Testis (tissue), 3 donors: ENCODE results near the gene CINP. TPM values are rescaled to one million over a fixed set of nuclear protein-coding genes. Genes with fewer than 3 reads are reported as not detected.
"Not testable (repeated sequence)": the region's sequence is repeated elsewhere in the genome, so short reads cannot be mapped to it uniquely, and the experiment has no call there.

ENCODE experiments used
- DNase-seq: peaks from one replicate; pipeline ENCODE4 v3.0.0-alpha.2; 2019
- H3K27ac ChIP-seq, 2 donors: fragments of 200-600 bp; sonication (generic); one replicate each; pipeline ENCODE4 v1.5.1; 2019
- H3K27me3 ChIP-seq: fragments of 200-600 bp; sonication (generic); one replicate; pipeline ENCODE4 v1.5.1; 2019
- H3K36me3 ChIP-seq: fragments of 200-600 bp; sonication (generic); one replicate; pipeline ENCODE4 v1.5.1; 2017; ENCODE audit warnings: low read depth; ENCODE audit errors: missing control alignments
- H3K4me1 ChIP-seq: fragments of 200-600 bp; sonication (generic); one replicate; pipeline ENCODE4 v1.5.1; 2019
- H3K4me3 ChIP-seq, 2 donors: fragments of 200-600 bp; sonication (generic); one replicate each; pipeline ENCODE4 v1.5.1; 2017 to 2019
- H3K9me3 ChIP-seq: fragments of 200-600 bp; sonication (generic); one replicate; pipeline ENCODE4 v1.5.1; 2017
- CTCF ChIP-seq, 3 experiments: fragments of 450-650 bp in 2 of 3; fragments of 200-600 bp in 1 of 3; sonication (generic) in 1 of 3; IDR thresholded peaks; one replicate each; pipeline ENCODE4 v1.5.1; 2016 to 2019; ENCODE audit warnings: antibody characterized with exemption in 3 of 3, mild to moderate bottlenecking in 2 of 3, moderate library complexity in 1 of 3
- POLR2A ChIP-seq: fragments of 450-650 bp; IDR thresholded peaks from one replicate; pipeline ENCODE4 v1.6.1; 2017; ENCODE audit warnings: antibody characterized with exemption, mild to moderate bottlenecking, moderate library complexity
- WGBS, 2 donors: methylation state at CpG; one replicate each; pipeline ENCODE4 v1.1.5; 2018; 5-methylcytosine and 5-hydroxymethylcytosine counted together
- intact Hi-C: fragments of 100-400 bp; cut with DNase I; formaldehyde crosslinking; loops from one replicate; pipeline ENCODE4 v1.15.1; 2023; ENCODE audit warnings: low total_unique reads
- polyA plus RNA-seq: library from polyadenylated mRNA; stranded (reverse); fragments of 350-450 nt; fragmentation: Illumina TruSeq; extraction: RNeasy Lipid Tissue Mini Kit (QIAGEN cat#74804); gene quantifications from one replicate; pipeline ENCODE4 v1.2.3, GENCODE V29; 2014; ENCODE audit warnings: low read depth, low replicate concordance; ENCODE audit not compliant: insufficient read depth
- total RNA-seq, 2 donors: library from RNA; depleted of rRNA; stranded (reverse); fragments of >200 nt; gene quantifications; one replicate each; pipeline ENCODE4 v1.2.3, GENCODE V29; 2016

The CINP gene
- total and polyA plus RNA-seq, 3 donors from 2014 or later, result 55.1 to 80.6 (median 70.1) TPM

DNA sequence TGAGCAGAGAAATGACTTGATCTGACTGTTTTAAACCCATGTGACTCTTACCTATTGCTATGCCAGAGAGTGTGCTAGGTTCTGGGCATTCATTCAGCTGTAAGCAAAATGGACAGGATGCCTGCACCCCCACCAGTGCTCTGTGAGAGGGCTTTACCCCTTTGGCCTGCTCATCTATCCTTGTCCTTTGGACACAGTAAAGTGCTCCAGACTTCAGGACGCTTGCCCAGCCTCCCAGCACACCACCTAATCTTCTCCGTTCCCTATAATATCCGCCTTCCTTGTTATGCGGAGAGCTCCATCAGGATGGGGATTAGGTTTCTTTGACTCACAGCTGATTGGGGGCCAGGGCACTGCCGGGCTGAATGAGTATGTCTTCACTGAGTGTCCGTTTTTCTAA, 47.6 kb downstream of the CINP start:
- no peak for DNase-seq
- H3K36me3 ChIP-seq, result no peaks in the 10 kb centered on the region
- no peaks in the 10 kb centered on the region for H3K9me3 ChIP-seq
- no peaks in the 10 kb centered on the region for H3K27me3 ChIP-seq
- H3K4me1 ChIP-seq, result peaks cover 22% of the 10 kb centered on the region
- H3K4me3 ChIP-seq, result no peak overlapping the region
- intact Hi-C loops, result no loop called here
- H3K27ac ChIP-seq, result no peak overlapping the region
- TF ChIP-seq CTCF (IDR thresholded peaks at IDR 0.05), result no peak
- 71 to 72% methylated on average over 6 of the region's 6 CpGs for WGBS, 2 donors

DNA sequence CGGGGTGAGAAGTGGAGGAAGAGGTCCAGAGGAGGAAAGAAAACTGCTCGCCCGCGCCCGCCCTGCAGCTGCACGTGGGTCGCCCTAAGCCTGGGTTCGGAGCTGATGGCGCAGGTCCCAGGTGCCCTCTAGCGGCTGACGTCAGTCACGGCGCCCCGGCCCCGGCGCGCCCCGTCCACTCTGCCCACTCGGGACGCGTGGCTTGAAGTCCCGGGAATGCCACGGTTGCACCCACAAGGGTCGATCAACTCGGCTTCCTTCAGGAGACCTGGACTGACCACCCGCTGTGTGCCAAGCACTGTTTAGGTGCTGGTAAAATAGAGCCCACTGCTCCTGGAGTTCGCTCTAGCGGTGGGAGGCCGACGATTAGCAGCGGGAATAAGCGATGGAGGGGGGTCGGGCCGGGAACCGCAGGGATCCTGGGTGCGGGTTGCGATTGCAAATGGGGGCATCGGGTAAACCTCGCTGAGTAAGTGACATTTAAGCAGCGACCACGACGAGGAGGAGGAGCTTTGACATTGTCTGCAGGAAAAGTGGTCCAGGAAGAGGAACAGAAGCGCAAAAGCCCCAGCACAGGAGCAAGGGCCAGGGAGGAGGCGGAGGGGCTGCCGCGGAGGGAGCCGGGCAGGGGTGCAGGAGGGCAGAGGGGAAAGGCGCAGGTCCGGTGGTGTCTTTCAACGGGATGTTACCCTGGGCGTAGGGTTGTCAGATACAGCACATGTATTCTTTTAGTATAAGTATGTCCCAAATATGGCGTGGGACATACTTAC, 48.3 kb downstream of the CINP start:
- intact Hi-C loops, result loop anchor here (5.0 kb wide), 1 partner anchor 77 kb away; no protein-coding TSS in a partner anchor
- Histone ChIP-seq H3K4me3 (peak overlapping the region; percentile 49 to 61), H3K27ac (peak overlapping the region; percentile 49 to 66), H3K4me1 (peaks cover 21% of the 10 kb centered on the region), H3K27me3 (no peaks in the 10 kb centered on the region), H3K36me3 (no peaks in the 10 kb centered on the region), H3K9me3 (no peaks in the 10 kb centered on the region)
- TF ChIP-seq CTCF (IDR thresholded peaks at IDR 0.05), result peak; percentile 89 to 95 (median 90)
- TF ChIP-seq POLR2A, result no peak
- 6 to 7% methylated on average over 49 to 52 of the region's 52 CpGs for WGBS, 2 donors
- peak; percentile 95 for DNase-seq

- DNase-seq, result peak; percentile 96
- intact Hi-C loops, result no loop called here
- WGBS, 2 donors, result 0% methylated on average over 31 to 53 of the region's 53 CpGs
- peak within 1 kb of the TSS; percentile 88 to 91 for H3K4me3 ChIP-seq
- H3K27me3 ChIP-seq, result no peaks in the 10 kb centered on the region
- H3K9me3 ChIP-seq, result no peaks in the 10 kb centered on the region
- no peaks in the 10 kb centered on the region for H3K4me1 ChIP-seq
- TF ChIP-seq POLR2A, result peak; percentile 70
- TF ChIP-seq CTCF (IDR thresholded peaks at IDR 0.05), result no peak
- H3K27ac ChIP-seq, result peak within 1 kb of the TSS; percentile 76 to 84
- H3K36me3 ChIP-seq, result no peaks in the 10 kb centered on the region
Observed at GRCh38 chr14:102304611-102305506, 57.8 kb downstream of the CINP start, which contains the start of gene MOK. Gene MOK, minus strand, starts transcription at chr14:102305164. Its CDS starts 196 bp downstream, at chr14:102304968.

DNA sequence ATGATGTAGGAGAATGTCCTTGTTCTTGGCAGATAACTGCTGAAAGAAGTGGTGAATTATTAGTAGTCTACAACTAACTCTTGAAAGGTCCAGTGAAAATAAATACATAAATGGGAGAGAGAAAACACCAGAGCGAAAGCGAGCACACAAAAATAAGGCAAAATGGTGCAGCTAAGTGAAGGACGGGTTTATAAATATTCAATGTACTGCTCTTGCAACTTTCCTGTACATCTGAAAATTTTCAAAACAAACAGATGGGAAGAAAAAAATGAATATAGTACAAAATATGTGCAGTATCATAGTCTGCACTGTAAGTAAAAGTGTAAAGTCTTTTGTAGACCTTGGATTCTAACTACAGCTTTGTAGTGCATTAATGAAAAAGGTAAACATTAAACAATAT, 59.0 kb downstream of the CINP start:
- intact Hi-C loops, result no loop called here
- peaks cover 3% of the 10 kb centered on the region for H3K4me1 ChIP-seq
- no peak for DNase-seq
- no peak overlapping the region for H3K4me3 ChIP-seq
- H3K36me3 ChIP-seq, result no peaks in the 10 kb centered on the region
- H3K9me3 ChIP-seq, result no peaks in the 10 kb centered on the region
- no peaks in the 10 kb centered on the region for H3K27me3 ChIP-seq
- H3K27ac ChIP-seq, result peak overlapping the region; percentile 76 to 84
- WGBS, 2 donors, result 63 to 75% methylated on average over 3 of the region's 3 CpGs
- no peak for TF ChIP-seq POLR2A
- TF ChIP-seq CTCF (IDR thresholded peaks at IDR 0.05), result no peak

DNA sequence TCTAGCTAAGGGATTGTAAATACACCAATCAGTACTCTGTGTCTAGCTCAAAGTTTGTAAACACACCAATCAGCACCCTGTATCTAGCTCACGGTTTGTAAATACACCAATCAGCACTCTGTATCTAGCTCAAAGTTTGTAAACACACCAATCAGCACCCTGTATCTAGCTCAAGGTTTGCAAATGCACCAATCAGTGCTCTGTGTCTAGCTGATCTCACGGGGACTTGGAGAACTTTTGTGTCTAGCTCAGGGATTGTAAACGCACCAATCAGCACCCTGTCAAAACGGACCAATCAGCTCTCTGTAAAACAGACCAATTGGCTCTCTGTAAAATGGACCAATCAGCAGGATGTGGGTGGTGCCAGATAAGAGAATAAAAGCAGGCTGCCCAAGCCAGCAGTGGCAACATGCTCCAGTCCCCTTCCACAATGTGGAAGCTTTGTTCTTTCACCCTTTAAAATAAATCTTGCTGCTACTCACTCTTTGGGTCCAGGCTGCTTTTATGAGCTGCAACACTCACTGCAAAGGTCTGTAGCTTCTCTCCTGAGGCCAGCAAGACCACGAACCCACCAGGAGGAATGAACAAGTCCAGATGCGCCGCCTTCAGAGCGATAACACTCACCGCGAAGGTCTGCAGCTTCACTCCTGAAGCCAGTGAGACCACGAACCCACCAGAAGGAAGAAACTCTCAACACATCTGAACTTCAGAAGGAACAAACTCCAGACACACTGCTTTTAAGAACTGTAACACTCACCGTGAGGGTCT, 64.2 kb downstream of the CINP start:
- H3K27ac ChIP-seq, H3K4me3 ChIP-seq, H3K4me1 ChIP-seq, intact Hi-C loops, H3K9me3 ChIP-seq, DNase-seq, H3K36me3 ChIP-seq, H3K27me3 ChIP-seq: not testable (repeated sequence)
- 91 to 92% methylated on average over 12 of the region's 12 CpGs for WGBS, 2 donors
